Activated T-cell treated with anti-CD3 and anti-CD28 coated beads, Interleukin-2, amount 50 U/mL, for 4 hours (primary cell): ENCODE results near the gene AKAP6. TPM values are rescaled to one million over a fixed set of nuclear protein-coding genes. Genes with fewer than 3 reads are reported as not detected.

ENCODE experiments used
- ATAC-seq, 2 donors: fragments of 200-7000 bp; cut with Tn5 transposase; one replicate each; pipeline ENCODE4 v1.10.0; 2021
- DNase-seq: peaks from one replicate; pipeline ENCODE4 v3.0.0-alpha.2; 2020
- H3K27me3 Mint-ChIP-seq: one replicate; pipeline ENCODE4 v1.8.0; 2021; ENCODE audit warnings: low read depth, mixed read lengths
- H3K36me3 Mint-ChIP-seq: one replicate; pipeline ENCODE4 v1.8.0; 2022; ENCODE audit warnings: mixed read lengths; ENCODE audit not compliant: insufficient read depth
- H3K4me1 Mint-ChIP-seq: one replicate; pipeline ENCODE4 v1.8.0; 2021; ENCODE audit warnings: low read depth, mixed read lengths
- H3K4me3 Mint-ChIP-seq: one replicate; pipeline ENCODE4 v1.8.0; 2021; ENCODE audit warnings: mild to moderate bottlenecking, moderate library complexity, mixed read lengths
- H3K9me3 Mint-ChIP-seq: one replicate; pipeline ENCODE4 v1.8.0; 2021; ENCODE audit warnings: mixed read lengths
- total RNA-seq, 3 donors: library from RNA; stranded (reverse); gene quantifications; one replicate each; pipeline ENCODE4 v1.2.1, GENCODE V29; 2021

Gene AKAP6
- total RNA-seq, 3 donors from 2014 or later, result 0.76 to 1.7 (median 1.3) TPM

DNA sequence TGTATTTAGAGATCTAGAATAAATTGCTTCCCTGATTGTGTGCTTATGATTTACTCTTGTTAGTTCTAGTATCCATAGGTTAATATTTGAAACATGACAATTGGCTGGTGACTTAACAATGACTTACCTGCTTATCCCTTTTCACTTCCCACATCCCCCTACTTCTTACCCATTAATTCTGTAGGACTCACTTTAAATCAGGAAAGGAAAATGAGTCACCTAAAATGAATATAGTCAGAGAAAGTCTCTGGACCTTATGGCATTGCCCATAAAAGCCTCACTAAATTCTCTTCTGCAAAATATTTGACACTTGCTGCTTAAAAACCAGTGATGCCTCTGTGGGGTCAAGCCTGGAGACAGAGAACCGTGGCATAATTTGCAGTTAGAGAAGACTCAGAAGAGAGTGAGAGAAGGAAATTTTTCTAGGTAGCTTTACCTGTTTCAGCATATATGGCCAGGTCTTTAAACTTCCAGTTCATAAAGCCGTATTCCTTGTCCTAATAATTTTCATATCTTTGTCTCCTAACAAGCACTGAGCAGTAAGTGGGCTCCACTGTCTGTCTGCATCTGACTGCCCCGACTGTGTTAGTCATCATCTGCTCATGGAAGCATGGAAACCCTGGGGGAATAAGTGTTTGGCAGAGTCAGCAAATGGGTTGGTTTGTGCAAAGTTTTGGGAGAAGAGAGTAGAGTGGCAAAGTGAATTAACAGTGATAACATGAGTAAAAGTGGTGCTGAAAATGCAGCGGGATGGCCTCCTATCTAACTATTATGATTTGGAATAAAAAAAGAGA is 294.4 kb downstream of the AKAP6 start:
- peaks cover 2% of the 10 kb centered on the region for H3K27me3 Mint-ChIP-seq
- peaks cover 12% of the 10 kb centered on the region for H3K9me3 Mint-ChIP-seq
- no peak overlapping the region for H3K4me3 Mint-ChIP-seq
- no peak for ATAC-seq
- no peaks in the 10 kb centered on the region for H3K36me3 Mint-ChIP-seq
- peaks cover 3% of the 10 kb centered on the region for H3K4me1 Mint-ChIP-seq
- DNase-seq, result no peak

DNA sequence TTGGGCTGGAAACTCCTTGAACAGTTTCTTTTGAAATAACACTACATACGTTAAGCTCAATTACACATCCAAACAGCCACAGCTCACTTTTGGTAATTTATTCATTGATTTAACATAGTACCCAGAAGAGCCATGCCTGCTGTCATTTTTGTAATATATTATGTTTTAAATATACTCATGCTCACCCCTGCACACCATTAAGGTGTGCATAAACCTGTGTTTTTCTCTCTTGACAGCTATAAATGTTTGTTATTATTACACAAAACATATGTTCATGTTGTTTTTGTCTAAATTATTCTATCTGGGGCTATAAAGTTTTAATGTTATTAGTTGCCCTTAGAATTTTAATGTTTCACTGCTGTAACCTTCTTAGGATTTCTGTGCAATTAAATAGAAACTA is 296.1 kb downstream of the AKAP6 start:
- Mint-ChIP-seq H3K4me1 (peaks cover 3% of the 10 kb centered on the region), H3K4me3 (no peak overlapping the region), H3K9me3 (peaks cover 5% of the 10 kb centered on the region), H3K27me3 (peaks cover 2% of the 10 kb centered on the region), H3K36me3 (no peaks in the 10 kb centered on the region)
- ATAC-seq (no peak), DNase-seq (no peak)

DNA sequence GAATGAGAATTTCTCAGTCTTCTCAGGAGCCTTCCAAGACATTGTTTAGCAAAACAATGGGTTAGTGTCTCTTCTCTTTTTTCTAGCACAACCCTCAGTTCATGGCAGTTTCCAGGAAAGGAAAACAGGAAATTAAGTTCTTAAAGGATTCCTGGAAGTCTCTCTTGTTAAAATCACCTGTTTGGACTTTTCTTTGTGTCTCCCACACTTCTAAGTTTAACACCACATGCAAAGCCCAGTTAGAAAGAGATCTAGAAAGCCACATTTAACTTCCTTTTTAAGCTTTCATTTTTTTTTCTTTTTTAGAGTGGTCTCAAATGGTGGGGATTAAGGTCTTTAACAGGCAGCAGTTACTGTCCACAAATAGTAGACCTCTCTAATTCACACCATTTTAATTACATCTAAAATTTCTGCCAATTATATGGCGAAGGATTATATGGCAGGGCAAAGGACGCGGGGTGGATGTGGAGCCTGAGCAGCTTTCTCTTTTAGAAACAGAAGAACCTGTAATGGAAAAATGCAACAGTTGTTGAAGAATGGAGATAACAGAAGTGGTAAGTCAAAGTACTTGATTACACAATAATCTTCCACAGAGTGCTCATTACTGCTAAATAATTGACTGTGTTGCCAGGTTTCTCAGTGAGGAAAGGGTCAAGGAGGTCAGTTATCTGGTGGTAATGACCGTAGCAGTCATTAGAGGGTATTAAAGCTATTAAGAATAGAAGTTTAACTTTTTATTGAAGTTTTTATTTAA is 298.6 kb downstream of the AKAP6 start:
- no peak for DNase-seq
- Mint-ChIP-seq H3K9me3 (peaks cover 5% of the 10 kb centered on the region), H3K4me3 (no peak overlapping the region), H3K4me1 (no peaks in the 10 kb centered on the region), H3K27me3 (no peaks in the 10 kb centered on the region), H3K36me3 (no peaks in the 10 kb centered on the region)
- no peak for ATAC-seq

DNA sequence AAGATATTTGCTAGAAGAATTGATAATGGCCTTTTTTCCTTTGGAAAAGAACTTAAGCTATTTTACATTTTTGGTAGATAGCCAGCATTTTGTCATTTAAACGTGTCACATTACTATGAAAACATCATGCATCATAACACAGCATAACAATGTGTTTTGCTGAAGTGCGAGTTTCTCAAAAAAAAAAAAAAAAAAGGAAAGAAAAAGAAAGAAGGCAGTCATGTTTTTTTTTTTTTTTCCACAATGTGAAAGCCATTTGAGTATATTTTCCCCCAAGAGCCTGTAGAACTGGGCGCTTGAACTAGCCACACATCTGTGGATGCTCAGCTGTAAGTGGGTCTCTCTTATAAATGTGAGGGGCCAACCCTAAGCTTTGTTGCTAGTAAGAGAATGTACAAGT is 300.1 kb downstream of the AKAP6 start:
- no peaks in the 10 kb centered on the region for H3K27me3 Mint-ChIP-seq
- no peaks in the 10 kb centered on the region for H3K36me3 Mint-ChIP-seq
- H3K9me3 Mint-ChIP-seq, result peaks cover 5% of the 10 kb centered on the region
- DNase-seq (no peak), ATAC-seq (no peak)
- no peaks in the 10 kb centered on the region for H3K4me1 Mint-ChIP-seq
- H3K4me3 Mint-ChIP-seq, result no peak overlapping the region

DNA sequence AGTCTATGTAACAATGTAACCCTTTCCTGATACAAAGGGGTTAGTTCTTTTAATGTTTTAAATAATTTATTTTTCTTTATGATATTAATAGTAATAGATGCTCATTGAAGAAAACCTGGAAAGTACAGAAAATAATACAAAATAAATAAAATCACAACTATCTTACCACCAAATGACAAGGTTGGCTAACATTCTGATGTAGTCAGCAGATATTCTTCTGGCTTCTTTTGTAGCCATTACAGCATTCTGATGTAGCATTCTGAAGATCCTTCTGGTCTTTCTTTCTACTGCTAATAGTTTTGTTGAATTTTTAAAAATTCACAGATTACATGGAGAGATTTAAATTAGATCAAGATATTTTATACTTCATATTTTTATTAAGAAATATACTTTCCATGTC is 301.6 kb downstream of the AKAP6 start:
- ATAC-seq, result no peak

DNA sequence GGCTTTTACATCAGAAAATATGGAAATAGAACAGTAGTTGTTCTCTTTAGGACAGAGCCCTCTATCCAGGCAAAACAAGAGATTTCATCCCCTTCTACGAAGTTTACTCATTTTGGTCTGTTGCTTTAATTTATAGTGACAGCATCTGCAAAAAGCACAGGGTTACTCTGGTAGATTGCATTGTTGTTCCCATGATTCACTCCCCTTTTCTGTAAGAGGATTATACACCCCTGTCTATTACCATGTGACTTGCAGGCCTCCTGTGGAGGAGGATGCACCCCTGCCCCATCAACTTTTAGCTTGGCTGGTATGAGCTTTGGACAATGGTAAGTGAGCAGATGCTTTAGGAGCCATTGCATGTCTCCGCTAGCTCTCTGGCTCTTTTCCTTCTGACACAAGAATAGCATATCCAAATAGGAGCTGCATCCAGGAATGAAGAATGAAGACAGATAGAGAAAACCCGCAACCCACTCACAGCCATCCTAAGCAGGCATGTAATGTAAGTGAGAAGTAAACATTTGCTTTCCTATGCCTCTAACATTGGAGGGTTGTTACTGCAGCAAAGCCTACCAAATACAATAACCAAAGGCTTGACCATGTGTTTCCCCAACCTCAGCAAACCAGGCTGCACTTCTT is 304.2 kb downstream of the AKAP6 start:
- DNase-seq, result no peak
- no peak overlapping the region for H3K4me3 Mint-ChIP-seq
- ATAC-seq, result no peak
- H3K36me3 Mint-ChIP-seq, result no peaks in the 10 kb centered on the region
- H3K9me3 Mint-ChIP-seq, result no peaks in the 10 kb centered on the region
- H3K27me3 Mint-ChIP-seq, result no peaks in the 10 kb centered on the region
- no peaks in the 10 kb centered on the region for H3K4me1 Mint-ChIP-seq

More for the DNA sequence above, 301.6 kb downstream of the AKAP6 start:
- no peaks in the 10 kb centered on the region for H3K27me3 Mint-ChIP-seq
- no peak for DNase-seq
- H3K4me3 Mint-ChIP-seq, result no peak overlapping the region
- no peaks in the 10 kb centered on the region for H3K4me1 Mint-ChIP-seq
- H3K36me3 Mint-ChIP-seq, result no peaks in the 10 kb centered on the region
- H3K9me3 Mint-ChIP-seq, result peaks cover 5% of the 10 kb centered on the region

DNA sequence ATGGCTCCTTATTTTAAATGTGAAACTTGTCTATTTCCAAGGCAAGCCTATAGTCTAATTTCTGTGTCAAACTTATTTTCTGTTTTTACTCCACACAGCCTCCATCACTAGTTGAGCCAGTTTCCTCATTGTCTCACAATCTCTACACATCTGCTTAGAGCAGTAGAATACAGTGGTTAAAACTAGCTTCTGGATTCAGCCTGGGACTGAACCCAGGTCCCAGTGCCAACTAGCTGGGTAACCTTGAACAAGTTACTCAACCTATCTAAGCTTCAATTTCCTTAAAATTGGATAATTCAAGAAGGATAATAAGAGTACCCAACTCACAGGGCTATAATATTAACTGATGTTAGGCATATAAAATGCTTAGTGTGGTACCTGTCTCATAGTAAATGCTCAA is 304.8 kb downstream of the AKAP6 start:
- DNase-seq (no peak), ATAC-seq (no peak)
- H3K36me3 Mint-ChIP-seq, result no peaks in the 10 kb centered on the region
- H3K27me3 Mint-ChIP-seq, result no peaks in the 10 kb centered on the region
- H3K4me3 Mint-ChIP-seq, result no peak overlapping the region
- no peaks in the 10 kb centered on the region for H3K9me3 Mint-ChIP-seq
- H3K4me1 Mint-ChIP-seq, result no peaks in the 10 kb centered on the region

DNA sequence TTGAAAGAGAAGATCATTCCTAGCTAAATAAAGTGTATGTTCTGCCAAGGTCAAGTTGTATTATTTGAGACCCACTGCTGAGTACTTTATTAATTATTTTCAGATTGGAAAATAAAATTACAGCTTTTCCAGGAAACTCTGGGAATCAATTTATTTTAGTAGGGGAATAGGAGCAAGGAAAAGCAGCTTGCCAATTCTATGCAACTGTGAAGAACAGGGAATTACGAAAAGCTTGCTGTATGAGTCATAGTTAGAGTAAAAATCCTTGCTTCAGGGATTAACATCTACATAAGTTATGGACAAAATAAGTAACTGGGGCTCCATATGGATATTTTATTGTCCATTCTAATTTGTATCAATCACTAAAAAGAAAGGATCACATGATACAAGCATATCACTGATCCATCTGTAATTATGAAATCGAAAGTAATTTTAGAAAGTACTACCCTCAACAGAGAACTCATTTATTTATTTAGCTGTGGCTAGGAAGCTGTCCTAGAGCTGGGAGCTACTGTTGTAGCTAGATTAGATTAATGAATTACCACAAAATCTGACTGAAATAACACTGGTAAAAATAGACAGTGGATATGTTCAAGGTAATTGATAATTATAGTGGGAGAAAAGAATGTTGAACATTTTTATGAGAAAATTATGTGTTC is 306.1 kb downstream of the AKAP6 start:
- Mint-ChIP-seq H3K4me1 (no peaks in the 10 kb centered on the region), H3K9me3 (no peaks in the 10 kb centered on the region), H3K4me3 (no peak overlapping the region), H3K27me3 (no peaks in the 10 kb centered on the region), H3K36me3 (no peaks in the 10 kb centered on the region)
- DNase-seq (no peak), ATAC-seq (no peak)

DNA sequence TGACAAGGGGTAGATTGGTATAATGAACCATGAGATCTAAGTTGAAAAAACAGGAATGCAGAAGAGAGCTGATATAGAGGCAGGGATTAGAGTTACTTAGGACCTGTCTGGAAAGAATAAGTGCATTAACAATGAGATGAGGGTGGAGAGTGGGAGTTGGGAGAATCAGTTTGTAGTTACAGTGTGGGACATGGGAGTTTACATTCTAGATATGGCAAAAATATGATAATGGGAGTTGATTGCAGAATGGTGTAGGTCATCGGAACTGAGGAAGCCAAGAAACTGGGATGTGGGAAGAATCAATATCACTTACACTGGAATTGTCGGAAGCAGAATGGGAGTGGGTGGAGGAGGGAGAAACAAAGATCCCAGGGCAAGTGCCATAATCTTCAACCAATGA is 308.5 kb downstream of the AKAP6 start:
- Mint-ChIP-seq H3K36me3 (no peaks in the 10 kb centered on the region), H3K4me3 (no peak overlapping the region), H3K9me3 (no peaks in the 10 kb centered on the region), H3K27me3 (no peaks in the 10 kb centered on the region), H3K4me1 (no peaks in the 10 kb centered on the region)
- no peak for DNase-seq
- no peak for ATAC-seq

DNA sequence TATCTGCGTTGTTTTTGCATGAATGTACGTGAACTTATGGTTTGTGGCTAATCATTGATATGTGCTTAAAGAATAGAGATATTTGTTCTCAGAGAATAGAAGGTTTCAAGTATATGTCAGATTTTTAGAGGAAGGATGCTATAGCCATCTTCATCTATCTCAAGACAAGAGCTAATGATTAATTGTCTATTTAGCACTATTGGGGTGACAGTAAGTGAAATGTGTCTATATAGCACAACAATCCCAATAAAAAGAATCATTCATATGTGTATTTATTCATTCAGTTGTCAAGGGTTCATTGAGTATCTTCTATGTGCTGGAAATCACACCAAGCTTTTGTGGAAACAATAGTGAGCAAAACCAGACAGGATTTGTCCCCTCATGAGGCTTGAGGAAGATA is 310.1 kb downstream of the AKAP6 start:
- H3K27me3 Mint-ChIP-seq, result no peaks in the 10 kb centered on the region
- H3K4me1 Mint-ChIP-seq, result no peaks in the 10 kb centered on the region
- H3K9me3 Mint-ChIP-seq, result no peaks in the 10 kb centered on the region
- DNase-seq, result no peak
- no peaks in the 10 kb centered on the region for H3K36me3 Mint-ChIP-seq
- no peak for ATAC-seq
- no peak overlapping the region for H3K4me3 Mint-ChIP-seq

DNA sequence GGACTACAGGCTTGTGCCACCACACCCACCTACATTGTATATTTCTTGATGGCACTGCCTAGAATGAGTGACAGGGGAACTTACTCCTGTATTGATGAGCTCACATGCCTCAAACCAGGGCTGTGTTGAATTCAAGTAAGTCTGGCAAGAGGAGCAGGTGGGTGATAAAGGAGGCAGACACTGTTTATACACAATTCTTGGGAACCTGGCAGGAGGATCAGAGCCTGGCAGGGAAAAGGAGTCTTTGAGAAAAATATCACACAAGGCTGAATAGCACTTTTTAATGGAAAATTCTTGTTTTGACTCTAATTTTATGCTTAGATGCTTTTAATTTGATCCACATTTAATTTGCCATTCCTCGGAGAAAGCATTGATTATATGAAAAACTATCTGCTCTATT is 316.5 kb downstream of the AKAP6 start:
- DNase-seq (no peak), ATAC-seq (no peak)
- H3K4me3 Mint-ChIP-seq, result no peak overlapping the region
- H3K9me3 Mint-ChIP-seq, result no peaks in the 10 kb centered on the region
- no peaks in the 10 kb centered on the region for H3K36me3 Mint-ChIP-seq
- H3K4me1 Mint-ChIP-seq, result no peaks in the 10 kb centered on the region
- H3K27me3 Mint-ChIP-seq, result no peaks in the 10 kb centered on the region

DNA sequence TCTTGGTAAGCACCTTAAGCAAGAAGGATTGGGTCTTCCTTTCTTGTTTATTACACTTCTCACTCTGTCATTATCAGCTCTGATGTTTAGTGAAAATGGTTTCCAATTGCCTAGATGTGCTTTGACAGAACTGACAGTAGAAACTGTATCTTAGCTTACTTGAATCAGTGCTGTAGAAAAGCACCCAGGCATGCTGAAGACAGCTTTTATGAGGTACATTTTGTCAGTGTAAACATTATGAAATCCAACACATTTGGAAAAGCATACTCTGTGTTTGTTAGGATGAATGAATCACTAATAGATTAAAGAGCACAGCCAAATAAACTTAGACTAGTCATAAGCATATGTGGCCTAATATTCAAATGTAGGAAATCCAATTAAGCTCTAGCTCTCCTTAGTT is 319.3 kb downstream of the AKAP6 start:
- Mint-ChIP-seq H3K36me3 (no peaks in the 10 kb centered on the region), H3K27me3 (no peaks in the 10 kb centered on the region), H3K4me3 (no peak overlapping the region), H3K9me3 (no peaks in the 10 kb centered on the region), H3K4me1 (no peaks in the 10 kb centered on the region)
- ATAC-seq (no peak), DNase-seq (no peak)

DNA sequence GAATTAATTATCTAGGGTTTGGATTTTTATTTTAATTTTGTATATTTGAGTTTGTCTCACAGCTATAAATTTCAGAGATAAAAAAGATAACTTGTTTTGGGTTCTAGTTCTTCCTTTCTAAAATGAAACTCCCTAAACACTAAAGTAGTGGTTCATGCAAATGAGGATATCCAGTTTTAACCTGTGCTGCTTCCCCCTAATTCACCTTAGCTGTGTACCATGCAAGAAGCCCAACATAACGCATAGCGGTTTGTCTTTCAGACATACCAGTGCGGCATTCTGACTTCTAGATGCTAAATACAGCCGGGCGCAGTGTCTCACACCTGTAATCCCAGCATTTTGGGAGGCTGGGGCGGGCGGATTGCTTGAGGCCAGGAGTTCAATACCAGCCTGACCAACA is 320.9 kb downstream of the AKAP6 start:
- no peaks in the 10 kb centered on the region for H3K9me3 Mint-ChIP-seq

DNA sequence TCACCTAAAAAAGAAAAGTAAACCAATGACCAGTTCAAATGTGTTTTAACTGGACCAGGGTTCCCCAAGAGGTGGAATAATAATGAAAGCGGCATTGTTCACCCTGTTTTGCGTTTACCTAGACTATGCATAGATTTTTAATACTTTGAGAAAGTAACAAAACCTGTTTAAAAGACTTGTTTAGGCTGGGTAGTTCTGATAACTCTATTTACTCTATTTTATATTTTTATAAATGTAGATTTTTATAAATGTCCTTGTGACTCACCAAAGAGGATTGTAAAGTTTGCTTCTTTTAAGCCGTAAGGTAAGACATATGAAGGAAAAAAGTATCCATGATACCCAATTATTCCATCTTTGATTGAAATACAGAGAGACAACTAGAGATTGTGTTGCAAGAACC is 321.6 kb downstream of the AKAP6 start:
- Mint-ChIP-seq H3K4me1 (no peaks in the 10 kb centered on the region), H3K4me3 (no peak overlapping the region), H3K9me3 (no peaks in the 10 kb centered on the region), H3K27me3 (no peaks in the 10 kb centered on the region), H3K36me3 (no peaks in the 10 kb centered on the region)
- ATAC-seq (no peak), DNase-seq (no peak)

More for the DNA sequence above, 320.9 kb downstream of the AKAP6 start:
- ATAC-seq (no peak), DNase-seq (no peak)
- H3K36me3 Mint-ChIP-seq, result no peaks in the 10 kb centered on the region
- H3K27me3 Mint-ChIP-seq, result no peaks in the 10 kb centered on the region
- H3K4me3 Mint-ChIP-seq, result no peak overlapping the region
- no peaks in the 10 kb centered on the region for H3K4me1 Mint-ChIP-seq
